ENCODE measurements around the gene CYP27C1. TPM values are rescaled to one million over a fixed set of nuclear protein-coding genes. Genes with fewer than 3 reads are reported as not detected.

The CYP27C1 gene
- total RNA-seq, 1 donor from 2014 or later: 4.5 TPM

DNA sequence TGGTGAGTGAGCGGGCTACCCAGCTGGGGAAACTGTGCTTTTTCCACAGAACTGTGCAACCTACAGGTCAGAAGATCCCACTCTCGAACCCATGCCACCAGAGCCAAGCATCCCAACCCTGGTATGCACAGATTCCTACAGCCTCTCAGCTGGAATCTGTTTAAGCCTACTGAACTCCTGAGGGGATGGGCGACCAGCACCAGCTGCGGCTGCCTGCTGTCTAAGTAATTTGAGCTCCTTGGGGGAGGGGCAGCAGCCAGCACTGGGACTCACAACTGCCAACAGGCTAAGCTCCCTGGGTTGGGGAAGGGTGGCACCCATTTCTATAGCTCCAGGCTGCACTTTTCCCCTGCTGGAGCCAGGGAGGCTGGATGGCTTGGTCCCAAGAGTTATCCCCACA is 11.8 kb downstream of the CYP27C1 start:
- no peak overlapping the region for H3K4me3 Mint-ChIP-seq
- H3K9me3 Mint-ChIP-seq: peaks cover 7% of the 10 kb centered on the region
- H3K4me1 Mint-ChIP-seq: peaks cover 2% of the 10 kb centered on the region
- no peak overlapping the region for H3K27ac Mint-ChIP-seq
- no peaks in the 10 kb centered on the region for H3K27me3 Mint-ChIP-seq (ENCODE audit: low read depth)
- no peak for DNase-seq (ENCODE audit: low spot score in 2 of 2, unreplicated experiment in 2 of 2)
- TF ChIP-seq, protein P1, sequence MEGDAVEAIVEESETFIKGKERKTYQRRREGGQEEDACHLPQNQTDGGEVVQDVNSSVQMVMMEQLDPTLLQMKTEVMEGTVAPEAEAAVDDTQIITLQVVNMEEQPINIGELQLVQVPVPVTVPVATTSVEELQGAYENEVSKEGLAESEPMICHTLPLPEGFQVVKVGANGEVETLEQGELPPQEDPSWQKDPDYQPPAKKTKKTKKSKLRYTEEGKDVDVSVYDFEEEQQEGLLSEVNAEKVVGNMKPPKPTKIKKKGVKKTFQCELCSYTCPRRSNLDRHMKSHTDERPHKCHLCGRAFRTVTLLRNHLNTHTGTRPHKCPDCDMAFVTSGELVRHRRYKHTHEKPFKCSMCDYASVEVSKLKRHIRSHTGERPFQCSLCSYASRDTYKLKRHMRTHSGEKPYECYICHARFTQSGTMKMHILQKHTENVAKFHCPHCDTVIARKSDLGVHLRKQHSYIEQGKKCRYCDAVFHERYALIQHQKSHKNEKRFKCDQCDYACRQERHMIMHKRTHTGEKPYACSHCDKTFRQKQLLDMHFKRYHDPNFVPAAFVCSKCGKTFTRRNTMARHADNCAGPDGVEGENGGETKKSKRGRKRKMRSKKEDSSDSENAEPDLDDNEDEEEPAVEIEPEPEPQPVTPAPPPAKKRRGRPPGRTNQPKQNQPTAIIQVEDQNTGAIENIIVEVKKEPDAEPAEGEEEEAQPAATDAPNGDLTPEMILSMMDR (IDR thresholded peaks at IDR 0.05; ENCODE audit: unreplicated experiment): no peak
- no peaks in the 10 kb centered on the region for H3K36me3 Mint-ChIP-seq

DNA sequence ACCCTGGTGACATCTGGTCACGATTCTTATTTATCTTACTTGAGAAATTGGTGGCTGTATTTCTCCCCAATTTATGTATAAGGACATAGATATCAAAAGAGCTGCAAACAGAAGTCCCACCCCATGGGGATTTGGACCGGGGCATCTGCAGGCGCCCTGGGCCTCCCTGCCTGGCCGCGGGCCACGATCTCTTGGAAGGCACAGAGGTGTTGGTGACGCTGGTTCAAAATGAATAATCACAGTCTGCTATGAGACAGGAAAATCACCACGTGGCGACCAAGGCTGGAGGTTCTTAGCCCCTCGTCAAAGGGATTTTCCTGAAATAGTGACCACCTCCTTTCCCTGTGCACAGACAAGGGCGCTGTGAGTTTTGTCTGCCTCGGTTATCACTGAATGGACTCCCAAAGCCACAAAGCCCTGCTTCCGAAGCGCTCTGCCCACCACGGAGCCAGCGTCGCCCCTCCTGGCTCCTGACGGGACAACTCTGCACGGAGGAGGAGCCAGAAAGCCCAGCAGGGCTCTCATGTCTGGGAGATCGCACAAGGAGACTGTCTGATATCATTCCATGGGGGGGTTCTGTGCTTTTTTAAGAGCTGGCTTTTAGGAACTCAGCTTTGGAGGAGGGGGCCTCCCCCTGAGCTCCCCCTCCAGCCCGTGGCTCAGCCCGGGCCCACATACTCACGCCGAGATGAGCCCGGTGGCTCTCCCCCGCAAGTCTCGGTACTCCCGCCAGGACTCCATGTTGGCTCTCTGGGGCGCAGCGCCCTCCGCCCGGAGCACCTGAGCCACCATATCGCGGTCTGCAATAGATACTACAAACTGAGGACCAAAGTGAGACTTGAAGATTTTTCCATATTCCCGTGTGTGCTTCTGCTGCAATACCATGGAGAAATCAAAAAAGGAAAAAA is 14.6 kb downstream of the CYP27C1 start:
- H3K4me3 Mint-ChIP-seq: no peak overlapping the region

DNA sequence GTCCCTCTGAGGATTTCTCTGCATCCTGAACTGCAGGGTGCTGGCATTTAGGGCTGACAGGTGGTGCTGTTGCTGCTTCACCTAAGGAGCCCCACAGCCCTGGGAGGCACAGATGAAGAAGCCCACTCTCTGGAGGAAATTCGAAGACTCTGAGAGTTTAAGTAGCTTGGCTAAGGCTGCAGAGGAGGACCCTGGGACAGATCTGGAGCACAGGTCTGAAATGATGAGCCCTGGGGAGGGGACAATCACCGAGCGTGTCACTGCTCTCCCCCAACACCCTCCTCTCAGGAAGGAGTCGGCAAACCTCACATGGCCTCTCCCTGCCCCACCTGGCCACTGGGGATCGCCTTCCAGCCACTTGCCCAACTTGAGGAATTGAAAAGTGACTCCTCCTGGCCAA is 18.6 kb downstream of the CYP27C1 start:
- Mint-ChIP-seq H3K27me3 (ENCODE audit: low read depth) (no peaks in the 10 kb centered on the region), H3K4me3 (no peak overlapping the region), H3K36me3 (peaks cover 2% of the 10 kb centered on the region), H3K9me3 (no peaks in the 10 kb centered on the region), H3K27ac (no peak overlapping the region), H3K4me1 (peaks cover 2% of the 10 kb centered on the region)
- TF ChIP-seq, protein P1 (IDR thresholded peaks at IDR 0.05; ENCODE audit: unreplicated experiment): no peak
- DNase-seq (ENCODE audit: low spot score in 2 of 2, unreplicated experiment in 2 of 2): no peak

More for the DNA sequence above, 14.6 kb downstream of the CYP27C1 start:
- TF ChIP-seq, protein P1 (IDR thresholded peaks at IDR 0.05; ENCODE audit: unreplicated experiment): no peak
- H3K36me3 Mint-ChIP-seq: peaks cover 2% of the 10 kb centered on the region
- no peak for DNase-seq (ENCODE audit: low spot score in 2 of 2, unreplicated experiment in 2 of 2)
- no peaks in the 10 kb centered on the region for H3K9me3 Mint-ChIP-seq
- H3K27ac Mint-ChIP-seq: no peak overlapping the region
- H3K27me3 Mint-ChIP-seq (ENCODE audit: low read depth): no peaks in the 10 kb centered on the region
- peaks cover 2% of the 10 kb centered on the region for H3K4me1 Mint-ChIP-seq

DNA sequence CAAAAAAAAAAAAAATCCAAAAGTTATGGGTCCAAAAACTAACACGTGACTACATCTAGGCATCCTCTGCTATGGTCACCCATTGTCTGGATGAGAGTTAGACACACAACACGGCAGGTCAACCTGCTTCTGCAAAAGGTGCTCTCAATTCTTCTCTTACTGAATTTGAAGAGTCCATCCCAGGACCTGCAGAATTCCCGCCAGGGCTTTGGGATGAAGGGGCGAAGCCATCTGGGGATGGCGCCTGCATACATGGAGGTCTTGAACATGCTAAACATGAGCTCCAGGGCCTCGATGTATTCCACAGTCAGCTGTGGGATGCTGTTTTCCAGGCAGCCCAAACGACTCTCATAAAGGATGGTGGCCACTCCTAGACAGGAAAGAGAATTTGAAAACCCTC is 19.1 kb downstream of the CYP27C1 start:
- H3K27me3 Mint-ChIP-seq (ENCODE audit: low read depth): no peaks in the 10 kb centered on the region
- H3K4me1 Mint-ChIP-seq: peaks cover 2% of the 10 kb centered on the region
- H3K27ac Mint-ChIP-seq: no peak overlapping the region

DNA sequence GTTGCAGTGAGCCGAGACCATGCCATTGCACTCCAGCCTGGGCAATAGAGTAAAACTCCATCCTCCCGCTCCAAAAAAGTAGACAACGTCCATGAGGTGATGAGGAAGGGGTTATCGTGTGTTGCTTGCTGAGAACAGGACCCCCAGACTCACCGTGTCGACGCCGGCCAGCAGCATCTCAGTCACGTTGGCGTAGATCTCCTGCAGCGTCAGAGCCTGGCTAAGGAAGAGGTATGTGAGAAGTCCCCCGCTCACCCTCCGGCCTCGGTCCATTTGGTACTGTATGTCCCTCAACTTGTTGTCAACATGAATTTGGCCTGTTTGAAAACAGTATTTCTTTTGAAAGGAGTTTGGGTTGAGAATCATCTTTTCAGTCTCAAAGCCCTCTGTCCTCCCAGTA is 20.9 kb downstream of the CYP27C1 start:
- no peak overlapping the region for H3K4me3 Mint-ChIP-seq
- H3K9me3 Mint-ChIP-seq: no peaks in the 10 kb centered on the region
- peaks cover 5% of the 10 kb centered on the region for H3K36me3 Mint-ChIP-seq
- peaks cover 2% of the 10 kb centered on the region for H3K4me1 Mint-ChIP-seq
- DNase-seq (ENCODE audit: low spot score in 2 of 2, unreplicated experiment in 2 of 2): no peak
- TF ChIP-seq, protein P1 (IDR thresholded peaks at IDR 0.05; ENCODE audit: unreplicated experiment): no peak
- no peak overlapping the region for H3K27ac Mint-ChIP-seq
- no peaks in the 10 kb centered on the region for H3K27me3 Mint-ChIP-seq (ENCODE audit: low read depth)

More for the DNA sequence above, 19.1 kb downstream of the CYP27C1 start:
- TF ChIP-seq, protein P1 (IDR thresholded peaks at IDR 0.05; ENCODE audit: unreplicated experiment): no peak
- H3K9me3 Mint-ChIP-seq: no peaks in the 10 kb centered on the region
- peaks cover 5% of the 10 kb centered on the region for H3K36me3 Mint-ChIP-seq
- no peak overlapping the region for H3K4me3 Mint-ChIP-seq
- DNase-seq (ENCODE audit: low spot score in 2 of 2, unreplicated experiment in 2 of 2): no peak

All from mesothelial cell of epicardium (in vitro differentiated cells).